SU-DHL-6 (cell line): ENCODE measurements around the gene SLC6A3.

Source experiments
- CTCF ChIP-seq: fragments of 200-600 bp; sonication (generic); IDR thresholded peaks from one replicate; pipeline ENCODE4 v1.5.1; 2017; ENCODE audit warnings: antibody characterized with exemption, mild to moderate bottlenecking, low read length, moderate library complexity; ENCODE audit not compliant: insufficient read depth, poor library complexity, severe bottlenecking
- EZH2phosphoT487 ChIP-seq: fragments of 200-600 bp; sonication (generic), shearing (Covaris generic); conservative IDR thresholded peaks from 2 replicates; pipeline ENCODE4 v1.6.1; 2018; ENCODE audit warnings: mild to moderate bottlenecking, antibody characterized with exemption, low read length, moderate library complexity, mixed read lengths

DNA sequence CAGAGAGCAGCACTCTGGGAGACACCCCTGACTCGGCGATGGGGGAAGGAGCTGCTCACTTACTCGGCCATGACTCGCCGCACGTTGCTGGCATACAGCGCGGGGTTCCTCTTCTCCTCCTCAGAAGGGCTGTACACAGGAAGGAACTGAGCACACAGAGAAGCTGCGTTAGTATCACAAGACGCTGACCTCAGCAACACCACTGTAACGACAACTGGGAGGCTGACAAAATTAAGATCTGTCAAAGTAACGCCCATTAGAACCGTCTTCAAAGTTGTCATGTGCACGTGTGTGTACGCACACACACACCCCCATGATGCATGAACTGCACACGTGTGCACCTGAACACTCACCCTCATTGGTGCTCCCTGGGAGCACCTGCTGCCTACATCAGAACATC lies 32.1 kb upstream of the SLC6A3 start:
- no peak for TF ChIP-seq CTCF
- no peak for TF ChIP-seq EZH2phosphoT487
